Fibroblast of lung (primary cell): ENCODE measurements around the gene IFIT5. TPM values are rescaled to one million over a fixed set of nuclear protein-coding genes. Genes with fewer than 3 reads are reported as not detected.

ENCODE experiments used
- DNase-seq, 2 donors: peaks; one replicate each; pipeline versions ENCODE4 v3.0.0 to v3.0.0-alpha.2; 2010; ENCODE audit warnings: low read depth in 2 of 2
- H2AFZ ChIP-seq: 2 replicates; pipeline ENCODE4 v1.5.1; 2012; ENCODE audit warnings: low read length, control low read depth, inconsistent platforms
- H3K27ac ChIP-seq: 2 replicates; pipeline ENCODE4 v1.5.1; 2011; ENCODE audit warnings: low read length, control low read depth; ENCODE audit not compliant: insufficient read depth
- H3K27me3 ChIP-seq: 2 replicates; pipeline ENCODE4 v1.5.1; 2011; ENCODE audit warnings: mild to moderate bottlenecking, low read length; ENCODE audit not compliant: control insufficient read depth, insufficient read depth
- H3K36me3 ChIP-seq: 2 replicates; pipeline ENCODE4 v1.5.1; 2011; ENCODE audit warnings: low read length; ENCODE audit not compliant: control insufficient read depth, insufficient read depth
- H3K4me1 ChIP-seq: 2 replicates; pipeline ENCODE4 v1.5.1; 2011; ENCODE audit warnings: low read length; ENCODE audit not compliant: control insufficient read depth, insufficient read depth; ENCODE audit errors: extremely low read depth
- H3K4me2 ChIP-seq: 2 replicates; pipeline ENCODE4 v1.5.1; 2011; ENCODE audit warnings: low read length, control low read depth; ENCODE audit not compliant: insufficient read depth; ENCODE audit errors: extremely low read depth
- H3K4me3 ChIP-seq, 4 experiments: fragments of 200-600 bp in 1 of 4; sonication (generic) in 1 of 4; replicated peaks in 1 of 4; 2 replicates each; pipeline ENCODE4 v1.5.1; 2011 to 2016; ENCODE audit warnings: low read length in 4 of 4, low read depth in 3 of 4, mild to moderate bottlenecking in 3 of 4, control low read depth in 2 of 4, inconsistent platforms in 1 of 4, mixed read lengths in 1 of 4; ENCODE audit not compliant: insufficient read depth in 1 of 4; ENCODE audit errors: control extremely low read depth in 1 of 4
- H3K79me2 ChIP-seq: 2 replicates; pipeline ENCODE4 v1.5.1; 2012; ENCODE audit warnings: mild to moderate bottlenecking, low read length, inconsistent platforms; ENCODE audit not compliant: control insufficient read depth, insufficient read depth
- H3K9ac ChIP-seq: 2 replicates; pipeline ENCODE4 v1.5.1; 2011; ENCODE audit warnings: mild to moderate bottlenecking, low read length, control low read depth; ENCODE audit not compliant: insufficient read depth
- H3K9me3 ChIP-seq: 2 replicates; pipeline ENCODE4 v1.5.1; 2012; ENCODE audit warnings: low read depth, low read length; ENCODE audit not compliant: control insufficient read depth, insufficient read depth
- H4K20me1 ChIP-seq: 2 replicates; pipeline ENCODE4 v1.5.1; 2011; ENCODE audit warnings: low read length; ENCODE audit not compliant: control insufficient read depth, insufficient read depth; ENCODE audit errors: extremely low read depth
- EZH2 ChIP-seq: IDR thresholded peaks from 2 replicates; pipeline ENCODE4 v1.5.1; 2012; ENCODE audit warnings: low read length, control low read depth, mild to moderate bottlenecking; ENCODE audit errors: missing control alignments
- polyA plus RNA-seq, 2 donors: library from polyadenylated mRNA; depleted of rRNA in 1 of 2; stranded (reverse) in 1 of 2; unstranded in 1 of 2; fragments of >200 nt; gene quantifications; 2 replicates each; pipeline ENCODE4 v1.2.1, GENCODE V29; 2011 to 2012; ENCODE audit warnings: missing spikeins in 1 of 2
- total RNA-seq: library from RNA; depleted of rRNA; stranded (reverse); fragments of >200 nt; gene quantifications from 2 replicates; pipeline ENCODE4 v1.2.1, GENCODE V29; 2014
- TF ChIP-seq, protein P1 (sequence below), 2 donors: IDR thresholded peaks in 1 of 2; conservative IDR thresholded peaks in 1 of 2; 1 replicate in 1 of 2; 2 replicates in 1 of 2; pipeline ENCODE4 v1.5.1; 2011 to 2012; ENCODE audit warnings: low read length in 2 of 2, control low read depth in 1 of 2, inconsistent platforms in 1 of 2, low read depth in 1 of 2, mild to moderate bottlenecking in 1 of 2

Gene IFIT5
- total and polyA plus RNA-seq, 2 donors (not counting 1 experiment from before 2014, with no cell fraction given) = 23.5 to 32.7 TPM

DNA sequence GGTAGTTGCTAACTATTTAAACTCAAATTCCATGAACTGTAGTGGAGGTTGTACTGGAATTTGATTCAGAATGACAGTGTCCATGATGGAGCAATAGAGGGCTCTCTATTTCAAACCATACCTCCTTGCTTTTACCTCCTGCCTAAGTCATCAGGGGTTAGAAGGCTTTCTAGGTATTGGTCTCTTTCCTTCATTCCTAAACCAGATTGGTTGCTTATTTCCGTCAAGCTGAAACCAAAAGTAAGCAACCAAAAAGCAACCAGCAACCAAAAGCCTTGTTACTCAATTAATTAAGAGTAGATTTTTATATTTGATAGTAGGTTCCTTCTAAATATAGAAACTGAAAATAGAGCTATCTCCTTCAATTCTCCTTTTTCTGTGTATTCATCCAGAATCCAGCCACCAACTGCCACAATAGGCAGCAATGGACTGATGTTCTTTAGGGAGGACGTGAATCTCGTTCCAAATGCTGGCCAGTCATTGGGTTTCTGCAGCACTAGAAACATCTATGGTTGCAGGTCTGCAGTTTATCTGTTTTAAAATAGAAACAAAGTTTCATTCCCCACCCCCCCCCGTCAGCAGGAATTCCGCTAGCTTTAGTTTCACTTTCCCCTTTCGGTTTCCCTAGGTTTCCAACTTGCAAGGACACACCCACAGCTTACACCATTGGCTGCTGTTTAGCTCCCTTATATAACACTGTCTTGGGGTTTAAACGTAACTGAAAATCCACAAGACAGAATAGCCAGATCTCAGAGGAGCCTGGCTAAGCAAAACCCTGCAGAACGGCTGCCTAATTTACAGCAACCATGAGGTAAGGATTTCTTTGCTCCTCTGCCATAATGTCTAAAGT, 22.2 kb upstream of the IFIT5 start, which contains the start of gene IFIT1:
IFIT1 (plus strand) TSS at position 717 of the 850 bp plus-strand sequence; CDS start at position 807, 90 bp downstream.
- H3K4me1 ChIP-seq = peaks cover 4% of the 10 kb centered on the region
- DNase-seq = peak; percentile 96
- no peaks in the 10 kb centered on the region for H3K27me3 ChIP-seq
- peaks cover 6% of the 10 kb centered on the region for H3K79me2 ChIP-seq
- H3K4me3 ChIP-seq = peak within 1 kb of the TSS; percentile 57 to 89 (median 66)
- H4K20me1 ChIP-seq = no peaks in the 10 kb centered on the region
- no peaks in the 10 kb centered on the region for H3K9me3 ChIP-seq
- H3K27ac ChIP-seq = peak within 1 kb of the TSS; percentile 41
- H2AFZ ChIP-seq = peak within 1 kb of the TSS; percentile 92
- H3K36me3 ChIP-seq = no peaks in the 10 kb centered on the region
- H3K4me2 ChIP-seq = peak within 1 kb of the TSS; percentile 90
- H3K9ac ChIP-seq = no peak within 1 kb of the TSS
- TF ChIP-seq, protein P1, sequence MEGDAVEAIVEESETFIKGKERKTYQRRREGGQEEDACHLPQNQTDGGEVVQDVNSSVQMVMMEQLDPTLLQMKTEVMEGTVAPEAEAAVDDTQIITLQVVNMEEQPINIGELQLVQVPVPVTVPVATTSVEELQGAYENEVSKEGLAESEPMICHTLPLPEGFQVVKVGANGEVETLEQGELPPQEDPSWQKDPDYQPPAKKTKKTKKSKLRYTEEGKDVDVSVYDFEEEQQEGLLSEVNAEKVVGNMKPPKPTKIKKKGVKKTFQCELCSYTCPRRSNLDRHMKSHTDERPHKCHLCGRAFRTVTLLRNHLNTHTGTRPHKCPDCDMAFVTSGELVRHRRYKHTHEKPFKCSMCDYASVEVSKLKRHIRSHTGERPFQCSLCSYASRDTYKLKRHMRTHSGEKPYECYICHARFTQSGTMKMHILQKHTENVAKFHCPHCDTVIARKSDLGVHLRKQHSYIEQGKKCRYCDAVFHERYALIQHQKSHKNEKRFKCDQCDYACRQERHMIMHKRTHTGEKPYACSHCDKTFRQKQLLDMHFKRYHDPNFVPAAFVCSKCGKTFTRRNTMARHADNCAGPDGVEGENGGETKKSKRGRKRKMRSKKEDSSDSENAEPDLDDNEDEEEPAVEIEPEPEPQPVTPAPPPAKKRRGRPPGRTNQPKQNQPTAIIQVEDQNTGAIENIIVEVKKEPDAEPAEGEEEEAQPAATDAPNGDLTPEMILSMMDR (conservative IDR thresholded peaks at IDR 0.05 in 1 of 2, IDR thresholded peaks at IDR 0.05 in 1 of 2; ENCODE audit: low read depth in 1 of 2, low read length in 2 of 2) = no peak
- no peak for TF ChIP-seq EZH2

DNA sequence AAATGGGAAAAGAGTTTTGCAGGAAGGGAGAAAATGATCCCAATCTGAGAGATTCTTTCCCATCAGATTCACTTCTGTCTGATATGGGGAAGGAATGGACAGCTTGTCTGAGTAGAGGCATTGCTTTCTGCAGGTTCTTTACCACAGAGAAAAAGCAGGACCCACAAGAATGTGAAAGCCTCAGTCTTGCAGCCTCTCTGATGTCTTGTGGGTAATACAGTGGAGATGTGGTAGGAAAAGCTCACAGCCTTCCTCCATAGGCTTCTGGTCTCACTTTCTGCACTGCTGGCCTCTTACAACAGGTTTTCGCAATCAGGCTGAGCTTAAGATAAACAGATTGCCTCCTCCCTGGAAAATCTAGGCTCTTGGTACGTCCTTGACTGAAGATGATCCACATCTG, 21.4 kb upstream of the IFIT5 start:
- Histone ChIP-seq H3K27ac (peak overlapping the region; percentile 41), H3K4me1 (peaks cover 7% of the 10 kb centered on the region), H4K20me1 (no peaks in the 10 kb centered on the region), H3K9me3 (no peaks in the 10 kb centered on the region), H3K27me3 (no peaks in the 10 kb centered on the region), H3K9ac (no peak overlapping the region), H3K4me3 (peak overlapping the region; percentile 57 to 89 (median 66)), H2AFZ (no peak overlapping the region), H3K36me3 (no peaks in the 10 kb centered on the region), H3K4me2 (peak overlapping the region; percentile 88), H3K79me2 (peaks cover 6% of the 10 kb centered on the region)
- TF ChIP-seq EZH2 = no peak
- DNase-seq = peak; percentile 88 to 95

DNA sequence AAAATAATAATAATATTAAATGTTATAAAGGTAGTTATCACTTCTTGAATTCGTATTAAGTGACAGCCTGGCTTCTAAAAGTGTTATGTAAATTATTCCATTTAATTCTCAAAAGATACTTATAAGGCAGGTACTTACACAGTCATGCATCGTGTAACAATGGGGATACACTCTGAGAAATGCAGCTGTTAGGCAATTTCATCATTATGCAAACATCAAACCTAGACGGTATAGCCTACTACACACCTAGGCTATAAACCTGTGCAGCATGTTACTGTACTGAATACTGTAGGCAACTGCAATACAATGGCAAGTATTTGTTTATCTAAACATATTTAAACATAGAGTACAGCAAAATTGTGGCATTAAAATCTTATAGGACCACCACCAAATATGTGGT, 20.5 kb upstream of the IFIT5 start:
- Histone ChIP-seq H3K9me3 (no peaks in the 10 kb centered on the region), H3K79me2 (peaks cover 6% of the 10 kb centered on the region), H3K9ac (no peak overlapping the region), H3K36me3 (no peaks in the 10 kb centered on the region), H3K4me1 (peaks cover 12% of the 10 kb centered on the region), H2AFZ (no peak overlapping the region), H3K27me3 (no peaks in the 10 kb centered on the region), H4K20me1 (no peaks in the 10 kb centered on the region), H3K4me3 (peak overlapping the region in 3 of 4 experiments; percentile 19 to 89 (median 68)), H3K27ac (no peak overlapping the region), H3K4me2 (peak overlapping the region; percentile 7)
- no peak for TF ChIP-seq EZH2
- TF ChIP-seq, protein P1 (conservative IDR thresholded peaks at IDR 0.05 in 1 of 2, IDR thresholded peaks at IDR 0.05 in 1 of 2; ENCODE audit: low read depth in 1 of 2, low read length in 2 of 2) = no peak
- DNase-seq = no peak
